OCI-LY1 (cell line): ENCODE measurements around the gene NPAS2.

Experiments used
- CTCF ChIP-seq: fragments of 200-600 bp; sonication (generic), shearing (Covaris generic); IDR thresholded peaks from 2 replicates; pipeline ENCODE4 v1.5.1; 2017; ENCODE audit warnings: mild to moderate bottlenecking, antibody characterized with exemption, low read length, moderate library complexity, mixed read lengths
- EZH2 ChIP-seq: fragments of 200-600 bp; sonication (generic), shearing (Covaris generic); IDR thresholded peaks from 2 replicates; pipeline ENCODE4 v1.8.0; 2017; ENCODE audit warnings: borderline replicate concordance, mixed run types, mild to moderate bottlenecking, antibody characterized with exemption, low read length, moderate library complexity, mixed read lengths

GRCh38 chr2:100962366-100963025, 142.6 kb downstream of the NPAS2 start:
- no peak for TF ChIP-seq CTCF
- no peak for TF ChIP-seq EZH2
